ENCODE results near the gene OR4C45.
"Not testable (repeated sequence)": the region's sequence is repeated elsewhere in the genome, so short reads cannot be mapped to it uniquely, and the experiment has no call there.

The OR4C45 gene

DNA sequence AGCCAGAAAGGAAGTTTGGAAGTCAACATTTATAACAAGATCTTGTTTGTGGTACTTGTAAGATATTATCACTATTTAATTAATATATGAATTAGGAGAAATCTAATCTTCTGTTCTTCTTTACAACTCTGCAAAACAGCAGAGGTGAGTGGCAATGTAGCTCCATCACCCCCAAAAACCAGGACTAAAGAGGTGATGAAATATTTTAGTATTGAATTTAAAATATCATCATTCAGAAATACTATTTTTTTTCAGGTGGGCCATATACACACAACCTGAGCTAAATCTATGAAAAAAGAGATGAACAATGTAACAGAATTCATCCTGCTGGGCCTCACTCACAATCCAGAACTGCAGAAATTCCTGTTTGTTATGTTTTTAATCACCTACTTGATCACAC is at the start of gene OR4C45:
Gene OR4C45, plus strand, starts transcription at position 301 of the 400 bp plus-strand sequence.
- no peak for DNase-seq (ENCODE audit: low spot score)

DNA sequence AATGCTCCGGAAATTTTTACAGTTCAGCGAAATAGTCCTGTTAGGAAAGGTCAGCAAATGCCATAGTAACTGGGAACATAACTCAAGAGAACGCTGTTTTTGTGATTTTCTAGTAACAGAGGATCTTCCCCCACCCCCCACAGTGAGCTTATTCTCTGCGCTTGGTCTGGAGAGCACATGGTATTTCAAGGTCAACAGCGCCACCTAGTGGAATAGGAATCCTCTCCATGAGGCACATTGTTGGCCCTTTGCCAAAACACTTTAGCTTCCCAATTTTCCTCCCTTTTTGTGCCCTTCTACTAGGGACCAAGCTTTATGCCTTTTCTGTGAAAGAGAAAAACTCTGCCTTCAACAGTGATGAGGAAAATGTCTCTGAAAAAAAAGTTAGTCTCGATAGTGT is 37.1 kb upstream of the OR4C45 start:
- DNase-seq (ENCODE audit: low spot score): peak; percentile 10

GRCh38 chr11:50030193-50030592 is 2.5 kb upstream of the OR4C45 start:
- DNase-seq (ENCODE audit: low spot score): no peak

DNA sequence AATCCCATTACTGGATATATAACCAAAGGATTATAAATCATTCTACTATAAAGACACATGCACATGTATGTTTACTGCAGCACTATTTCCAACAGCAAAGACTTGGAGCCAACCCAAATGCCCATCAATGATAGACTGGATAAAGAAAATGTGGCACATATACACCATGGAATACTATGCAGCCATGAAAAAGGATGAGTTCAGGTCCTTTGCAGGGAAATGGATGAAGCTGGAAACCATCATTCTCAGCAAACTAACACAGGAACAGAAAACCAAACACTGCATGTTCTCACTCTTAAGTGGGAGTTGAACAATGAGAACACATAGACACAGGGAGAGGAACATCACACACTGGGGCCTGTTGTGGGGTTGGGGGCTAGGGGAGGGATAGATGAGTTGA is 3.6 kb downstream of the OR4C45 start:
- not testable (repeated sequence) for DNase-seq (ENCODE audit: low spot score)

GRCh38 chr11:50037251-50037650 is 4.6 kb downstream of the OR4C45 start:
- DNase-seq (ENCODE audit: low spot score): no peak

DNA sequence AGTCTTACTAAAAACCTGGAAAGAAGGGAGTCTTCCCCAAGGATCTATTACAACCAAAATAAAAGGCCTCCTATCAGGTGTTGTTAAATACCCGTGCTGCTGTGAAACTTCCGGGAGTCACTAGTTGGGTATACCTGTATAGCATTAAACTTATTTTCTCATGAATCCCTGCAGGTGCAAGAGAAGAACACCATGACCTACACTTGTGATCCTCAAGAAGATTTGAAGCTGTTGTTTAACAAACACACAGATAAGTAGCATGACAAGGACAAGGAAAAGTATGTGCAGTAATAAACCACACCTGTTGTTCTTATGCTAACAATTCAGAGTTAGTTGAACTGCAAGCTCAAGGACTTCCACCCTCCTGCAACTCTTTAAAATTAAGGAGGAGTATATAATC is 12.0 kb downstream of the OR4C45 start:
- DNase-seq (ENCODE audit: low spot score): no peak

- DNase-seq (ENCODE audit: low spot score): not testable (repeated sequence)
These were observed 30.4 kb downstream of the OR4C45 start for GRCh38 chr11:50063056-50063455.

DNA sequence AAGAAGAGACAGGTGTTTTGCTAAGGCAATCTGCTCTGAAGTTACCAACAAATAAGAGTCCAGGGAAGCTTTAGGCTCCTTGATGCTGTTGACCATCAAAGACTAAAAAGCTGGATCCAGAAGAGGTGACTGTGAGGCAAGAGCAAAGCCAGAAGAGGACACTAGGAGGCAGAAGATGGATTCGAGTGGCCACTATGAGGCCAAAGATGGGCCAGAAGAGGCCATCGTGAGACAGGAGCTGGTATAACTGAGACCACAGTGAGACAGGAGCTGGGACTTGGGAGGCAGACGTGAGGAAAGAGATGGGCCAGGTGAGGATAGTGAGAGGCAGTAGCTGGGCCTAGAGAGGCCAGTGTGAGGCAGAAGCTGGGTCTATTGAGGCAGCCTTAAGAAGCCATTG is 37.7 kb downstream of the OR4C45 start:
- no peak for DNase-seq (ENCODE audit: low spot score)

- DNase-seq (ENCODE audit: low spot score): no peak
These were observed 39.0 kb downstream of the OR4C45 start for GRCh38 chr11:50071584-50072225.

DNA sequence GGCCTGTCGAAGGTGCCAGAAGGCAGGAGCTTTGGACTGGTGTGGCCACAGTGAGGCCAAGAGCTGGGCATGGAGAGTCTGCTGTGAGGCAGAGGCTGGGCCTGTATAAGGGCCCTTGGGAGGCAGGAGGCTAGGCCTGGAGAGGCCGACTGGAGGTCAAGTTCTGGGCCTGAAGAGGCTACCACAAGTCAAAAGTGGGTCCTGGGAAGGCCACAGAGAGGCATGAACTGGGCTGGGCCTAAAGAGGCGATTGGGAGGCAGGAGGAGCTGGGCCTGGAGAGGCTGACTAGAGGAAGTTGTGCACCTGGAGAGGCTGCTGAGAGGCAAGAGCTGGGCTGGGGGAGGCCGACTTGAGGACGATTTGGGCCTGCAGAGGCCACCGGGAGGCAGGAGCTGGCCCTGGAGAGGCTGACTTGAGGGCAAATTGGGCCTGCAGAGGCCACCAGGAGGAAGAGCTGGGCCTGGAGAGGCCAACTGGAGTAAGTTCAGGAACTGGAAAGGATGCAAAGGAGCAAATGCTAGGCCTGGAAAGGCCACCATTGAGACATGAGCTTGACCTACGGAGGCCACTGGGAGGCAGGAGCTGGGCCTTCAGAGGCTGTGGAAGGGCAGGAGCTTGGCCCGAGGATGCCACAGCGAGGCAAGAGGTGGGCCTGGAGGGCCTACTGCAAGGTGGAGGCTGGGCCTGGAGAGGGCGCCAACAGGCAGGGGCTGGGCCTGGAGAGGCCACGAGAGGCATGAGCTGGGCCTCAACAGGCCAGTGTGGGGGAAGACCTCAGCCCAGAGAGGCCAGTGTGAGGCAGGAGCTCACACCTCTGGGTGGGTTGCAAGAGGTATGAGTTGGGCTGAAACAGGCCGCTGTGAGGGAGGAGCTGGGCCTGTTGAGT is 39.8 kb downstream of the OR4C45 start:
- DNase-seq (ENCODE audit: low spot score): no peak

GRCh38 chr11:50073113-50074105 is 40.7 kb downstream of the OR4C45 start:
- DNase-seq (ENCODE audit: low spot score): no peak

GRCh38 chr11:50074161-50074560 is 41.5 kb downstream of the OR4C45 start:
- no peak for DNase-seq (ENCODE audit: low spot score)

- no peak for DNase-seq (ENCODE audit: low spot score)
These were observed 43.2 kb downstream of the OR4C45 start for GRCh38 chr11:50075856-50076255.

GRCh38 chr11:50077526-50077925 is 44.9 kb downstream of the OR4C45 start:
- DNase-seq (ENCODE audit: low spot score): no peak

DNA sequence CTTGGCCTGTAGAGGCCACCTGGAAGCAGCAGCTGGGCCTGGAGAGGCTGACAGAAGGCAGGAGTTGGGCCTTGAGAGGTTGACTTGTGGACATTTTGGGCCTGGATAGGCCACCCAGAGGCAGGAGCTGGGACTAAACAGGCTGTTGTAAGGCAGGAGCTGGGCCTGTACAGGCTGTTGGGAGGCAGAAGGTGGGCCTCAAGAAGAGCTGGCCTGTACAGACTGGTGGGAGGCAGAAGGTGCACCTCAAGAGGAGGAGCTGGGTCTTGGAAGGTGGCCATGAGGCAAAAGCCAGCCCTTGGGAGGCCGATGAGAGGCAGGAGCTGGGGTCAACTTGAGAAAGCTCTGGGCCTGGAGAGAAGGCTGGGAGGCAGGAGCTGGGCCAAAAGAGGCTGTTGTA is 45.3 kb downstream of the OR4C45 start:
- no peak for DNase-seq (ENCODE audit: low spot score)

DNA sequence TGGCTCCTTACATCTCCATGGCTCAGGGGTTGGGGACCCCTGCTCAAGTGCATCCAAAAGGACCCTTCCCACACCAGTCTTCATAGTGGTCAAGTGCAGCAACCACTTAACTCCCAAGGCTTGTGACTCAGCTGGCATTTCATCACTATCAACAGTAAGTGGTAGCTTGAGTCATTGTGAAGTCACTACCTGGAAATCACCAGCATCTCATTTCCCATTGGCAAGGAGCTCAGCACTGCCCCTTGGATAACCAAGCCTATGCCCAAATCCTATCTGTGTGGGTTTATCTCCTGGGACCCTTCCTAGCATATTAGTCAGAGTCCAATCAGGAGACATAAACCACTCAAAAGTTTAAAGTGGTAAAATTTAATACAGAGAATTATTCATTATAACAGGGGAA is 46.3 kb downstream of the OR4C45 start:
- not testable (repeated sequence) for DNase-seq (ENCODE audit: low spot score)

DNA sequence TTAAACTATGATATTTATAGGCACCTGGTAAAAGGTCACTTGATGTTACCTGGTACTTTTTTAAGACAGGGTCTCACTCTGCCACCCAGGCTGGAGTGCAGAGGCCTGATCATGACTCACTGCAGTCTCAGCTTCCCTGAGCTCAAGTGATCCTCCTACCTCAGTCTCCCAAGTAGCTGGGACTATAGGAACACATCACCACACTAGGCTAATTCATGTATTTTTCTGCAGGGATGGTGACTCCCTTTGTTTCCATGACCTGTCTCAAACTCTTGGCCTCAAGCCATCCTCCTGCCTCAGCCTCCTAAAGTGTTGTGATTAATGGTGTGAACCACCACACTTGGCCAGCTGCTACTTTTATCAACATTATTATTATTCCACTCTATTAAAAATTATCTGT is 47.6 kb downstream of the OR4C45 start:
- DNase-seq (ENCODE audit: low spot score): no peak
